ENCODE data around the gene NOD2.

DNA sequence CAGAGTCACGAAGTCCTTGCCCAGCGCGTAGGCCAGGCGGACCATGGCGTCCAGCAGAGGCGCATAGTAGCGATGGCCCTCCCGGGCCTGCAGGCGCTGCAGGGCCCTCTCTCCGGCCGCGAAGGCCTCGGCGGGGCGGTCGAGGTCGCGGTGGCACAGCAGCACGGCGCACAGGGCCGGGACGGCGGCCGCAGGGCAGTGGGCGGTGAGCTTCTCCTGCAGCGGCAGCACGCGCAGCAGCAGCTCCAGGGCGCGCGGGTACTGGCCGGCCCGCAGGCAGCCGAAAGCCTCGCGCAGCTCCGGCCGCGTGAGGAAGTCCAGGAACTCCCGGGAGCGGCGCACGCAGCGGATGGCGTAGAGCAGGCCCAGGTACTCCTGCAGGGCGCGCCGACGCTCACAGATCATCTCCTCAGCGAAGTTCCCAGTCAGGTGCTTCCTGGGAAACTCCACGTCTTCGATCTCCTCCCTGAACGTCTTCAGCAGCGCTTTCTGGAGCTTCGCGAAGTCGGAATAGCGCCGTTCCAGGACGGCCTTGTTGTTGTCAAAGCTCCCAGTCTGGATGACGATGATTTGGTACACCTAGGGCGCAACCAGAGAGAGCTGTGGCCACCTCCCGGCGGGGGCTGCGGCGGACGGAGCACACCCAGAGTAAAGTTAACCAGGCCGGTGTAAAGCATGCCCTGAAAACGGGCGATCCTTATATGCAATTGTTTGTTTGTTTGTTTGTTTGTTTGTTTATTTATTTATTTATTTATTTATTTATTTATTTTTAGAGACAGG is 19.7 kb upstream of the NOD2 start:
- TF ChIP-seq, protein P1, sequence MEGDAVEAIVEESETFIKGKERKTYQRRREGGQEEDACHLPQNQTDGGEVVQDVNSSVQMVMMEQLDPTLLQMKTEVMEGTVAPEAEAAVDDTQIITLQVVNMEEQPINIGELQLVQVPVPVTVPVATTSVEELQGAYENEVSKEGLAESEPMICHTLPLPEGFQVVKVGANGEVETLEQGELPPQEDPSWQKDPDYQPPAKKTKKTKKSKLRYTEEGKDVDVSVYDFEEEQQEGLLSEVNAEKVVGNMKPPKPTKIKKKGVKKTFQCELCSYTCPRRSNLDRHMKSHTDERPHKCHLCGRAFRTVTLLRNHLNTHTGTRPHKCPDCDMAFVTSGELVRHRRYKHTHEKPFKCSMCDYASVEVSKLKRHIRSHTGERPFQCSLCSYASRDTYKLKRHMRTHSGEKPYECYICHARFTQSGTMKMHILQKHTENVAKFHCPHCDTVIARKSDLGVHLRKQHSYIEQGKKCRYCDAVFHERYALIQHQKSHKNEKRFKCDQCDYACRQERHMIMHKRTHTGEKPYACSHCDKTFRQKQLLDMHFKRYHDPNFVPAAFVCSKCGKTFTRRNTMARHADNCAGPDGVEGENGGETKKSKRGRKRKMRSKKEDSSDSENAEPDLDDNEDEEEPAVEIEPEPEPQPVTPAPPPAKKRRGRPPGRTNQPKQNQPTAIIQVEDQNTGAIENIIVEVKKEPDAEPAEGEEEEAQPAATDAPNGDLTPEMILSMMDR (conservative IDR thresholded peaks at IDR 0.05; ENCODE audit: low read depth in 2 of 2) = peak in 1 of 2 experiments; percentile 28; a peak in 2 of 4 replicates
- no peak for TF ChIP-seq EZH2 (IDR thresholded peaks at IDR 0.05; ENCODE audit: low read depth, unreplicated experiment)
